Stimulated activated CD4-positive, alpha-beta T cell treated with anti-CD3 and anti-CD28 coated beads, Interleukin-2, amount 100 ng/mL, for 24 hours (primary cell): ENCODE results near the gene MAT2B.

Experiments
- DNase-seq, 2 donors: peaks; one replicate each; pipeline ENCODE4 v3.0.0-alpha.2; 2020

The MAT2B gene

GRCh38 chr5:163563112-163563511, 57.7 kb downstream of the MAT2B start:
- no peak for DNase-seq

GRCh38 chr5:163563880-163564279, 58.5 kb downstream of the MAT2B start:
- no peak for DNase-seq

GRCh38 chr5:163564321-163564938, 59.0 kb downstream of the MAT2B start:
- DNase-seq, result peak; percentile 64 to 74

- DNase-seq, result no peak
Observed at GRCh38 chr5:163565492-163565891, 60.1 kb downstream of the MAT2B start.

- DNase-seq, result peak; percentile 21 to 26
Observed at GRCh38 chr5:163565931-163566608, 60.7 kb downstream of the MAT2B start.

- no peak for DNase-seq
Observed at GRCh38 chr5:163566678-163567077, 61.3 kb downstream of the MAT2B start.

- DNase-seq, result no peak
Observed at GRCh38 chr5:163567811-163568210, 62.4 kb downstream of the MAT2B start.
